Activated T-cell treated with anti-CD3 and anti-CD28 coated beads for 24 hours (primary cell): ENCODE measurements around the gene AKR7A2.
"Not testable (repeated sequence)": the region's sequence is repeated elsewhere in the genome, so short reads cannot be mapped to it uniquely, and the experiment has no call there.

Experiments used
- DNase-seq: peaks from one replicate; pipeline ENCODE4 v3.0.0-alpha.2; 2020; ENCODE audit warnings: low read depth

The AKR7A2 gene

GRCh38 chr1:19306941-19307340 lies 5.0 kb downstream of the AKR7A2 start:
- no peak for DNase-seq

- DNase-seq = no peak
These were observed 6.1 kb downstream of the AKR7A2 start for GRCh38 chr1:19305880-19306279.

GRCh38 chr1:19304081-19304480 lies 7.9 kb downstream of the AKR7A2 start:
- DNase-seq = not testable (repeated sequence)

DNA sequence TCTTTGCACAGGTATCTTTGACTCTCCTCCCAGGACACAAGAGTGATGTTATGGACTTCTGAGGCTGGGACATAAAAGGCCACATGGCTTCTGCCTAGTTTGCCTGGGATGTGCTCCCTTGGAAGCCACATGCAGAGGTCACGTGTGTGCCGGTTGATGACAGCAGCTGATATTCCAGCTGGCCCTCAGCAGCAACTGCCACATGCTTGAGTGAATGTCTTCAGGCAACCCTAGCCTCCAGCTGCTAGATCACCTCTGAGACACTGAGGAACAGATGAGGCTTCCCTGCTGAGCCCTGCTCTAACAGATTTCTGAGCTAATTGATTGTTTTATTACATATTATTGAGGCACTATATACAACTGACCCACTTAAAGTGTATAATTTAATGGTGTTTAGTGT lies 11.7 kb downstream of the AKR7A2 start:
- no peak for DNase-seq

DNA sequence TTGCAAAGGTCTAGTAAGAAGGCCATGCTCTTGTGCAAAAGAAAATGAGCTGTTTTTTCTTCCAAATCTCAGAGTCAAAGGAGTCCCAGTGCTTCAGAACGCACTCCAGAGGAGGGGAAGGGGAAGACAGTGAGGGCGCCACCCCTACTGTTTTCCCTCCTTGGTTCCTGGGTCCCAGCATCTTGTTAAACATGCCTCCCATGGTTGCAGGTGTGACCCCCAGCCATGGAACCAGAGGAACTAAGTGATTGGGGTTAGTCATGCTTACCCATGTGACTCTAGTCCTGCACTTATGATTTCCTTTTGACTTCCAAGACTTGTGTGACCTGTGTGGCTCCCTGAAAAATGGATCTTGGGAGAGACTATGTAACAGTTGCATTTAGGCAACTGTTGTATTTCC lies 17.3 kb downstream of the AKR7A2 start:
- DNase-seq = no peak

GRCh38 chr1:19289244-19289643 lies 22.7 kb downstream of the AKR7A2 start:
- no peak for DNase-seq

DNA sequence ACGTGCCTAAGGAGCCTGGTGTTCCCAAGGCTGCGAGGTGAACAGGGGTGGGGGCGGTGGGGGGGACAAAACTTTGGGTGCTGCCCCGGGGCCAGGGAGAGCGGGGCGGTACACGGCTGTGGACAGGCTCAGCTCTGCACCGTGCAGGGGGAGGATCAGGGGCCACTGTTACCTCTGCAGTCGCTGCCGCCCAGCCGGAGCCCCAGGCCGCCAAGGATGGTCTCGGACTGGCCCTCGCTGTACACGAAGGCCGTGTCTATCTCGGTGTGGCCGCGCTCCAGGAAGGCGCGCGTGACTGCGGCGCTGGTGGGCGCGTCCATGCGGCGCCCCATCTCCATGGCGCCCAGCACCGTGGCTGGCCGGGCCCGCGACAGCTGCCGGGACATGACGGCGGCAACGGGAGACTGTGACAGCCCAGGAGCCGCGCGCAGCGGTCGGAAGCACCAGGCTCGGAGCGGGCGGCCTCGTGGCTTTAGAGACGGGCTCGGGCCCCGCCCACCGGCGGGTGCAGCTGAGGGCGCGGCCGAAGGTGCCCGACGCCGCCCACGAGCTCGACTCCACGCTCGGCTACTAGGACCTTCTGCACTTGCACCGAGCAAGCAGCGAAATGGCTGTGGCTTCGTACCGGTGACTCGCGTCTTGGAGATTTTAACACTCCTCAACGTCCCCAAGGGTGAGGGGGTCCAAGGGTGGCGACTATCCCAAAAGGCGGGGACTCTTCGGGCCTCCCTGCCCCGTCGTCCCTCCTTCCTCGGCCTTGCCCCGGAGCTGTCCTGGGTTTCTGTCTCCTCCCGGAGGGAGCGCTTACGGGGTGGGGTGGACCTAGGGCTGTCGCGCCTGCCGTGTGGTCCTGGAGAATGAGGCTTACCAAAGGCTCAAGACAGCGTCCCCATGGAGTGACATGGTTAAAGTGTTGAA lies 23.4 kb downstream of the AKR7A2 start, which contains the start of gene AKR7A3:
AKR7A3 (minus strand) TSS at position 447 of the 918 bp plus-strand sequence; CDS start at position 386, 61 bp downstream.
- peak; percentile 49 for DNase-seq

- DNase-seq = no peak
These were observed 24.3 kb downstream of the AKR7A2 start for GRCh38 chr1:19287436-19288185.

GRCh38 chr1:19285807-19286206 lies 26.1 kb downstream of the AKR7A2 start:
- DNase-seq = not testable (repeated sequence)

GRCh38 chr1:19285366-19285765 lies 26.6 kb downstream of the AKR7A2 start:
- DNase-seq = not testable (repeated sequence)

DNA sequence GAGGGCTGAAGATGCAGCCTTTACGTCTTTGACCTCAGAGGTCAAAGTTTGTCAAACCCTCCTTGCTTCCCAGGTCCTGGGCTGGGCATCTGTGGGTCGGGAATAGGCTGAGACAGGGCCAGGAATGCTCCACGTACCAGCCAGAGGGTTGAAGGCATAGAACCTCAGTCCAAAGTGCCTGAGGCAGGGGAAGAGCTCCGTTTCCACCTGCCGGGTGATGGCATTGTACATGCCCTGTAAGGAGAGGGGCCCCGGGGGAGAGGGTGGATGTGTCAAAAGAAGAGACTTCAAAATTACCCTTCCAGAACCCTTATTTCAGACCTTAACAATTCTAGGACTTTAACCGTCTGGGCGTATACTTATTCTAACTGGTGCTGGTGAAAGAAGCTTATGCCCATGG lies 27.1 kb downstream of the AKR7A2 start:
- DNase-seq = no peak

GRCh38 chr1:19283891-19284290 lies 28.1 kb downstream of the AKR7A2 start:
- no peak for DNase-seq

DNA sequence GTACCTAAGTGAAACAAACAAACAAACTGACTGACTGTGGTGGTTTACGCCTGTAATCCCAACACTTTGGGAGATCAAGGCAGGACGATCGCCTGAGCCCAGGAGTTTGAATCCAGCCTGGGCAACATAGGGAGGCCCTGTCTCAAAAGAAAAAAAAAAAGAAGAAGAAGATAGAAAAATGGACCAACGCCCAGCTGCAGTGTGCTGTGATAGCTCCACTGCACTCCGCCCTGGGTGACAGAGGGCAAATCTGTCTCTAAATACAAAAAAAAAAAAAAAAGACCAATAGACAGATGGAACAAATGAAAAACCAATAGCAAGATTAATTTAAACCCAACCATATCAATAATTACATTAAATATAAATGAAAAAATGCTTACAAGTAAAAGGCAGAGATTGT lies 37.3 kb downstream of the AKR7A2 start:
- DNase-seq = no peak

GRCh38 chr1:19273844-19274531 lies 38.0 kb downstream of the AKR7A2 start:
- DNase-seq = not testable (repeated sequence)

DNA sequence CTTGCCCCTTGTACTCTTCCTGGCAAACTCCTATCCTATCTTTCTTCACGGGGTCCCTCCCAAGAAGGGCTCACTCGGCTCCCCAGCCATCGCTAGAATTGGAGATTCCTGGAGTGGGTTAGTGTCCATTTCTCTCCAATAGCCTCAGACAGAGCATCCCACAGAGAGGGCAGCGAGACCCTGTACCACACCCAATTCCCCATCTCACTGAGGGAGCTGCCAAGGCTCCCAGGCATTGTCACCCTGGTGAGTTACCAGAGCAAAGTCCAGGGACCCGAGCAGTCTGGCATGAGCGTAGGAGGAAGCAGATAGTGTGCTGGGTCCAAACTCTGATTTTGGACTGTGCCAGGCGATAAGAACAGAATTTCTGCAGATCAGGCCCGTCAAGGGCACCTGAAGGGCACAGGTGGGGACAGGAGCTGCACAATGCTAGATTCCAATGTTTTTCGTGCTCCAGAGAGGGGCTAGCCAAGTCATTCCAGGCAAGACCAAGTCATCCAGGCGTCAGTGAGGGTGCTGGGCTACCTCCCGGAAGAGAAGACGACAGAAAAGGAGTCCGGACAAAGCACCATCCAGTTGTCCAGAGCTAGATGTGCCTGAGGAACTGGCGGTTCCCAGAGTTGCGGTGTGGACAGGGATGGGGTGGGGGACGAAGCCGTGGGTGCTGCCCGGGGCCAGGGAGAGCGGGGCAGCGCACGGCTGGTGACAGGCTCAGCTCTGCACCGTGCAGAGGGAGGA lies 38.7 kb downstream of the AKR7A2 start:
- DNase-seq = no peak

DNA sequence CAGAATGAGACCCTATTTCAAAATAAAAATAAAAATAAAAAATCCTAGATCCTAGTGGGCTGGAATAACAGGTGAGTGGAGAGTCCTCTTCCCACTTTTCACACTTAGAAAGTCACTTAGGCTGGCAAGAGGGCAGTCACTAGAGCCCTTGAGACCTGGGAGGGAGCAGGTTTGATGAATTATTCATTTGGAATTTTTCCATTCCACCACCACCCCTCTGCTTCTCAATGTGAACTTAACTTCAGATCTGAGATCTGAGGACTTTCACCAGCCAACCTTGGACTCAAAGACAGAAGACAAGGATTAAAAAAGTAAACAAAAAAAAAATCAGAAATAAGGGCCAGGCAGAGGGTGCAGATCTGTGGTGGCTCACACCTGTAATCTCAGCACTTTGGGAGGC lies 39.9 kb downstream of the AKR7A2 start:
- DNase-seq = no peak

GRCh38 chr1:19270343-19270730 lies 41.6 kb downstream of the AKR7A2 start:
- DNase-seq = not testable (repeated sequence)

DNA sequence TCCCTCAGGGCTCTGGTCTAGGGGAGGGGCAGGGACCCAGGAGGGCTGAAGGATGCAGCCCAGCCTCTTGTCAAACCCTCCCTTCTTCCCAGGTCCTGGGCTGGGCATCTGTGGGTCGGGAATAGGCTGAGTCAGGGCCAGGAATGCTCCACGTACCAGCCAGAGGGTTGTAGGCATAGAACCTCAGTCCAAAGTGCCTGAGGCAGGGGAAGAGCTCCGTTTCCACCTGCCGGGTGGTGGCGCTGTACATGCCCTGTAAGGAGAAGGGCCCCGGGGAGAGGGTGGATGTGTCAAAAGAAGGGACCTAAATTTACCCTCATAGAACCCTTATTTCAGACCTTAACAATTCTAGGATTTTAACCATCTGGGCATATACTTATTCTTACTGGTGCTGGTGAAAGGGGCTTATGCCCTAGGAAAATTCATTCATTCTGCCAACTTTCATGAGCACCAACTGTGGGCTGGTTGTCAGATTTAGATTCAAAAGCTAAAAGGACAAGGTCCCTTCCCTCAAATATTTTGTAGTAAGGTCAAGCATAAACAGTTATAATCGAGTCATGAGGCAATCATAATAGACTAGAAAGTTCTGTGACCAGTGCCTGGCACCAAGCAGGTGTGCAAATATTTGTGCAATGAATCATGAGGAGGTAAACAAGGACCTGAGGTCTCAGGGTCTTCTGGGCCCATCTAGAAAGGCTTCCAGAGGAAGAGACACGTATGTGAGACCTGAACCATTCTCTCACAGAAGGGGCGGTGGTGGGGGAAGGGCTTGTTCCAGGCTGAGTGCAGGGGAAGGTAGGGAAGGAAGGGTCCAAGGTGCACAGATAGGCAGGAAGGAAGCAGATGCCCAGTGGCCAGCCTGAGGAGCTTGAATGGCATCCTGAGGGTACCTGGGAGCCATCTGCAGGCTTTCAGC lies 42.3 kb downstream of the AKR7A2 start:
- not testable (repeated sequence) for DNase-seq

DNA sequence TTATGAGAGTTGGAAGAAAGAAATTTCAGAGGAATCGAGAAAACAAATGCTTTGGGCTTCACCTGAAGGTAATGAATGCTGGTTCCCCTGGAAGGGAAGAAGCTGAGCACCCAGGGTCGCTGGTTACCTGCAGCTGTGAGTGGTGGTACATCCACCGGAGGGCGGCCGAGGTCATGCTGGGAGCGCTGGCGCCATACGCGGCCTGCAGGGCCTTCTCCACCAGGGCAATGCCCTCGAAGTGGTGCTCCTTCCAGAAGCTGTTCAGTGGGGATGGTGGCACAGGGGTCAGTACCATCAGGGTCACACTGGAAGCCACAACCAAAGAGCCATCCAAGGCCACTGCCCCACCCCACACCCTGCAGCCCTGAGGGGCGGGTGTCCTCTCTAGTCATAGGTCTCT lies 43.5 kb downstream of the AKR7A2 start:
- DNase-seq = no peak

GRCh38 chr1:19262744-19263143 lies 49.2 kb downstream of the AKR7A2 start:
- no peak for DNase-seq

DNA sequence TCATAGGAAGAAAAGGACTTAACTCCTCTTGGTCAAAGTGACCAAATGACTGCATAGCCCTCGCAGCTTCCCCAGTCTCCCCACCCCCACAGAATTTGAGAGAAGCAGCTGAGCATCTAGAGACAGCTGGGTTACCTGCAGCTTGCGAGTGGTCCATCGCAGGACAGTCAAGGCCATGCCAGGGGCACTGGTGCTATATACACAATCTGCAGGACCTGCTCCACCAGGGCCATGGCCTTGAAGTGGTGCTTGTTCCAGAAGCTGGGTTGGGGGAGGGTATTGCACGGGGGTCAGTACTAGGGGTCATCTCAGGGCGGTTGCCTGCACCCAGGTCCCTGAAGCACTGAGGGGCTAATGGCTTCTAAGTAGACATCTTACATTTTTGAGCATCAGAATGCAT lies 49.9 kb downstream of the AKR7A2 start:
- DNase-seq = no peak
